Adrenal gland (tissue), 12 donors: ENCODE results near the gene MYEOV. TPM values are rescaled to one million over a fixed set of nuclear protein-coding genes. Genes with fewer than 3 reads are reported as not detected.

Experiments
- DNase-seq, 7 donors: peaks; one replicate each; pipeline ENCODE4 v3.0.0-alpha.2; 2019 to 2020
- H3K27ac ChIP-seq, 5 donors: fragments of 200-600 bp; sonication (generic) in 4 of 5; 1 replicate in 3 of 5; 2 replicates in 2 of 5; pipeline versions ENCODE4 v1.5.1 to v1.8.0; 2016 to 2020; ENCODE audit warnings: mild to moderate bottlenecking in 1 of 5
- H3K27me3 ChIP-seq: fragments of 200-600 bp; 2 replicates; pipeline ENCODE4 v1.8.0; 2021
- H3K36me3 ChIP-seq, 2 donors: fragments of 200-600 bp; replicated peaks in 1 of 2; 1 replicate in 1 of 2; 2 replicates in 1 of 2; pipeline versions ENCODE4 v1.5.1 to v1.8.0; 2018 to 2022
- H3K4me1 ChIP-seq, 2 donors: fragments of 200-600 bp; replicated peaks in 1 of 2; 1 replicate in 1 of 2; 2 replicates in 1 of 2; pipeline versions ENCODE4 v1.5.1 to v1.8.0; 2018 to 2021
- H3K4me3 ChIP-seq, 4 donors: fragments of 200-600 bp; sonication (generic) in 3 of 4; one replicate each; pipeline ENCODE4 v1.5.1; 2016 to 2018
- H3K9me3 ChIP-seq, 3 donors: fragments of 200-600 bp; sonication (generic) in 1 of 3; replicated peaks in 1 of 3; 1 replicate in 2 of 3; 2 replicates in 1 of 3; pipeline versions ENCODE4 v1.5.1 to v1.8.0; 2016 to 2021
- CTCF ChIP-seq, 6 experiments: fragments of 450-650 bp in 4 of 6; fragments of 200-600 bp in 2 of 6; sonication (generic) in 1 of 6; IDR thresholded peaks; 1 replicate in 5 of 6; 2 replicates in 1 of 6; pipeline versions ENCODE4 v1.5.1 to v1.8.0; 2016 to 2021; ENCODE audit warnings: antibody characterized with exemption in 6 of 6, mild to moderate bottlenecking in 2 of 6, moderate library complexity in 1 of 6
- POLR2A ChIP-seq, 2 donors: fragments of 450-650 bp; IDR thresholded peaks; one replicate each; pipeline ENCODE4 v1.6.1; 2017; ENCODE audit warnings: antibody characterized with exemption in 2 of 2, mild to moderate bottlenecking in 2 of 2, moderate library complexity in 1 of 2
- WGBS, 4 donors: extraction: QIAGEN DNeasy Blood & Tissue Kit in 2 of 4; methylation state at CpG; one replicate each; pipeline versions ENCODE4 v1.1.5 to v1.1.7; 2013 to 2017; 5-methylcytosine and 5-hydroxymethylcytosine counted together
- intact Hi-C, 2 donors: fragments of 100-400 bp; cut with DNase I; formaldehyde crosslinking; loops; one replicate each; pipeline versions ENCODE4 v1.14.1 to v1.15.0; 2022 to 2023
- polyA plus RNA-seq, 3 donors: library from polyadenylated mRNA; stranded (reverse); fragments of 200-250 nt in 2 of 3; fragments of 350-450 nt in 1 of 3; fragmentation: Illumina TruSeq in 1 of 3; extraction: RNeasy Lipid Tissue Mini Kit (QIAGEN cat#74804) in 1 of 3; gene quantifications; one replicate each; pipeline ENCODE4 v1.2.3, GENCODE V29; 2013 to 2014
- total RNA-seq, 9 donors: library from RNA; depleted of rRNA in 4 of 9; stranded (reverse); fragments of >200 nt in 4 of 9; fragments of 120-200 nt in 1 of 9; fragmentation: NEBNext Ultra II Directional in 1 of 9; extraction: Animal tissue kit (Norgen Biotek cat#: 25700) in 1 of 9; gene quantifications; one replicate each; pipeline versions ENCODE4 v1.1.0 to v1.2.4, GENCODE V29; 2013 to 2023
- donor health status: healthy with polysubstance abuse.
- donor health status: Bipolar disorder and iron deficiency.
- donor health status: DM: yes; HTN: yes; CAD: no.
- donor health status: DM: no; HTN: no; CAD: no.
- donor health status: DM: no; HTN: no; CAD: no.
- donor health status: DM: yes; HTN: yes; CAD: no.

MYEOV gene
- total and polyA plus RNA-seq, 12 donors = 0.06 to 1.6 (median 0.32) TPM; not detected in 3

GRCh38 chr11:69263736-69264052, 30.3 kb upstream of the MYEOV start:
- intact Hi-C loops = no loop called here
- Histone ChIP-seq H3K27me3 (no peaks in the 10 kb centered on the region), H3K36me3 (no peaks in the 10 kb centered on the region), H3K9me3 (no peaks in the 10 kb centered on the region), H3K27ac (no peak overlapping the region), H3K4me1 (peaks cover 0 to 7% of the 10 kb centered on the region in 2 donors), H3K4me3 (no peak overlapping the region)
- no peak for DNase-seq
- 61 to 100% (median 69%) methylated on average over 1 to 3 of the region's 3 CpGs; no CpG with 5 or more reads in 1 of the 4 donors for WGBS, 4 donors
- TF ChIP-seq CTCF (IDR thresholded peaks at IDR 0.05) (no peak), POLR2A (IDR thresholded peaks at IDR 0.05) (no peak)

GRCh38 chr11:69264486-69264885, 29.5 kb upstream of the MYEOV start:
- intact Hi-C loops = no loop called here
- DNase-seq = no peak
- WGBS, 4 donors = 73 to 87% (median 79%) methylated on average over 3 to 4 of the region's 4 CpGs
- no peak for TF ChIP-seq CTCF (IDR thresholded peaks at IDR 0.05)
- TF ChIP-seq POLR2A (IDR thresholded peaks at IDR 0.05) = no peak
- Histone ChIP-seq H3K27ac (no peak overlapping the region), H3K36me3 (no peaks in the 10 kb centered on the region), H3K4me1 (peaks cover 0 to 7% of the 10 kb centered on the region in 2 donors), H3K27me3 (no peaks in the 10 kb centered on the region), H3K9me3 (no peaks in the 10 kb centered on the region), H3K4me3 (no peak overlapping the region)

GRCh38 chr11:69265210-69265609, 28.7 kb upstream of the MYEOV start:
- 90 to 94% (median 93%) methylated on average over 6 of the region's 6 CpGs for WGBS, 4 donors
- DNase-seq = no peak
- intact Hi-C loops = no loop called here
- no peak overlapping the region for H3K4me3 ChIP-seq
- no peaks in the 10 kb centered on the region for H3K36me3 ChIP-seq
- no peaks in the 10 kb centered on the region for H3K9me3 ChIP-seq
- H3K27ac ChIP-seq = no peak overlapping the region
- TF ChIP-seq CTCF (IDR thresholded peaks at IDR 0.05) (no peak), POLR2A (IDR thresholded peaks at IDR 0.05) (no peak)
- no peaks in the 10 kb centered on the region for H3K27me3 ChIP-seq
- peaks cover 0 to 7% of the 10 kb centered on the region in 2 donors for H3K4me1 ChIP-seq

- no peaks in the 10 kb centered on the region for H3K27me3 ChIP-seq
- no peak overlapping the region for H3K4me3 ChIP-seq
- no peak for DNase-seq
- no peak overlapping the region for H3K27ac ChIP-seq
- H3K4me1 ChIP-seq = peaks cover 0 to 7% of the 10 kb centered on the region in 2 donors
- WGBS, 4 donors = 84 to 91% (median 86%) methylated on average over 9 to 11 of the region's 11 CpGs
- H3K36me3 ChIP-seq = no peaks in the 10 kb centered on the region
- TF ChIP-seq CTCF (IDR thresholded peaks at IDR 0.05) = no peak
- TF ChIP-seq POLR2A (IDR thresholded peaks at IDR 0.05) = no peak
- no peaks in the 10 kb centered on the region for H3K9me3 ChIP-seq
- intact Hi-C loops = no loop called here
Observed at GRCh38 chr11:69265911-69266510, 27.9 kb upstream of the MYEOV start.
